SJSA1 (cell line): ENCODE results near the gene ZIC2. TPM values are rescaled to one million over a fixed set of nuclear protein-coding genes. Genes with fewer than 3 reads are reported as not detected.

ENCODE experiments used
- DNase-seq, 2 experiments: peaks; one replicate each; pipeline ENCODE4 v3.0.0-alpha.2; 2015 to 2020; ENCODE audit warnings: low spot score in 2 of 2, low read depth in 1 of 2
- H3K27ac ChIP-seq: fragments of 250-450 bp; sonication (Bioruptor Pico); 2 replicates; pipeline ENCODE4 v1.5.1; 2020; ENCODE audit warnings: mild to moderate bottlenecking, moderate library complexity
- H3K27me3 ChIP-seq: fragments of 250-450 bp; sonication (Bioruptor Pico); replicated peaks from 2 replicates; pipeline ENCODE4 v1.5.1; 2020; ENCODE audit warnings: mild to moderate bottlenecking, moderate library complexity
- H3K36me3 ChIP-seq: fragments of 250-450 bp; sonication (Bioruptor Pico); 2 replicates; pipeline ENCODE4 v1.5.1; 2020; ENCODE audit warnings: mild to moderate bottlenecking
- H3K4me1 ChIP-seq: fragments of 250-450 bp; sonication (Bioruptor Pico); replicated peaks from 2 replicates; pipeline ENCODE4 v1.6.1; 2021; ENCODE audit warnings: mild to moderate bottlenecking
- H3K4me3 ChIP-seq: fragments of 250-450 bp; sonication (Bioruptor Pico); 2 replicates; pipeline ENCODE4 v1.5.1; 2020; ENCODE audit warnings: mild to moderate bottlenecking
- H3K9me3 ChIP-seq: fragments of 250-450 bp; sonication (Bioruptor Pico); replicated peaks from 2 replicates; pipeline ENCODE4 v1.5.1; 2020; ENCODE audit warnings: mild to moderate bottlenecking
- total RNA-seq: library from RNA; depleted of rRNA; stranded (reverse); fragments of >200 nt; shearing (Covaris generic); gene quantifications from 2 replicates; pipeline ENCODE4 v1.2.3, GENCODE V29; 2014

ZIC2 gene
- total RNA-seq, 1 experiment from 2014 or later: 0.32 TPM

DNA sequence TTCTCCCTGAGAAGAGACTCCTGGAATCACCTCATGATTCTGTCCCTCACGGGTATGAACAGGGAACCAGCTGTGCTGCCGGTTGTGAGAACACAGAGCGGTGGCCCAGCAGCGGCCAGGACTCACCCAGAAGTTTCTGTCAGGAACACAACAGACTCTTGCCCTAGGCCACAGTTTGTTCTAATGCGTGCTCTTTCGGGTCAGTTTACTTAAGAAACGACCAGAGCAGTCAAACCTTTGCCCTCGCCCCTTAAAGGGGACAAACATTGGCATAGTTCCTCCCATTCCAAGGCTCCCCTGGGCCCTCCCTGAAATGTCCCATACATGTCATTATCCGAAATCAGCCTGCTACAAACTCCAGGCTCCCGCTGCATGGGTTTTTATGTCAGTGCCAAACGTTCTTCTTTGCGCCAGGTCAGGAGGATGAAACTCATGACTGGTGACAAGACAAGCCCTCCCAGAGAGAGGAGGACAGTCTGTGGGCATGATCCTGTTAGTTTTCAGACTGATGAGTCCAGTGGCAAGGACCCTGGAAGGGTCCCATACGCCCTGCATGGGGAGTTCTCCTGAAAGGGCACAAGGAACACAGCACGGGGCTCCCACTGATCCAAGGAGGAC, 28.3 kb upstream of the ZIC2 start:
- H3K36me3 ChIP-seq: no peaks in the 10 kb centered on the region
- no peak overlapping the region for H3K27ac ChIP-seq
- no peak for DNase-seq
- H3K4me3 ChIP-seq: no peak overlapping the region
- H3K27me3 ChIP-seq: peaks cover 100% of the 10 kb centered on the region
- 0 out of 2 replicates have a peak, but pooled peaks cover 9% of the 10 kb centered on the region for H3K4me1 ChIP-seq
- H3K9me3 ChIP-seq: 0 out of 2 replicates have a peak, but pooled peaks cover 12% of the 10 kb centered on the region

DNA sequence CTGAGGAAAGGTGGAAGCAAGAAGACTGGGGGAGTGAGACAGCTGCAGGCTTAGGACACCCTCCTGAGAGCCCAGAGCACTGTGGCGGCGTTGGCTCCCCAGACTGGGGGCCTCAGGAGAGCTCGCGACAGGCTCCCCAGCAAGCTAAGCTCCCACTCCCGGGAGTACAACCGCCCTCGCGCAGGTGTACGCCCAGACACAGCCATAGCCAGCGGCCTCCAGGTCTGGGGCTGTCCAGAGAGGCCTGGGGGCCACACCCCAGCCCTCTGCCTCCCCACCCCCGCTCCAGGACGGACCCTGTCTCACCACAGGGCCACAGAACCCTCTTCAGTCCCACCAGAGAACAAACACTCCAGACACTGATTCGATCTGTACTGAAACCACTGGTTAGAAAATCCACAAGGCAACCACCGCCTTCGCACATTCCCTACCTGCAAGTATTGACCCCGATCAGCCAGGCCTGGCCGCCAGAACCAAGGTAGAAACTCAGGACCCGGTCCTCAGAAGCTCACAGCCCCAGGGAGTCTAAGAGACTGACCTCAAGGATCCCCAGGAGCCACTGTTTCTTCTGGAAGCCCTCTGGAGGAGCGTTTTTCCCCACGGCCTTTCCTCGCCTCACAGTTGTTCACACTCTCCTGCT, 26.4 kb upstream of the ZIC2 start:
- Histone ChIP-seq H3K27ac (no peak overlapping the region), H3K4me3 (no peak overlapping the region), H3K36me3 (no peaks in the 10 kb centered on the region), H3K9me3 (peaks cover 9% of the 10 kb centered on the region; the same call in 1 of the 2 replicates), H3K27me3 (peaks cover 100% of the 10 kb centered on the region), H3K4me1 (peaks cover 15% of the 10 kb centered on the region)
- DNase-seq: no peak

DNA sequence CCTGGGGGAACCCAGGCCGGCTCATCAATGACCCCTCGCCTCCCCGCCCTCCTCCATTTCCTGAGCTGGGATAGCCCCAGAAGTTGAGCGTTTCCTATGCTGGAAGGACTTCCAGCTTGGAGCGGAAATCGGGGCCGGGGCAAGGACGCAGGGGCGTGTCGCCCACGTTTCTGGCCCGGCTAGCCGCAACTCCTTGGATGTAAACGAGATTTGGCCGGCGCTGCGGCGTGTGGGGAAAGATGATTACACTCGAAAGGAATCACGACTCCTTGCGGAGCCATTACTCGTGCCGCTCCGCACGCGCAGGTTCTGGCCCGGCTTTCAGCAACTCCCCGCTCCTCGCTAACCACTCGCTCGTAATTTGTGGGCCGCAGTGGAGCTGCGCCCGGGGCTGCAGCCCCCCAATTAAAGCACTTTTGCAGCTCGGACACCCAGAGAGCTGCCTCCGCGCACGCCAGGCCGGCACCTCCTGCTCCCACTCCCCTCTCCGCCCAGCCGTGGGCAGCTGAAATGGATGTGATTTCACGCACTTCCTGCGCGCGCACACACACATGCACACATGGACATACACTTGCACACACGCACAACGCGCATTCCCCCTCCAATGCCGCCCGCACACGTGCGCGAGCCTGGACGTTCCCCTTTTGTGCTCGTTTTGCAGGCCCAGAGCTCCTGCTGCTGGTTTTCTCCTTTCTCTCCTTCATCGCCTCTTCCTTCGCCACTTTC, 25.7 kb upstream of the ZIC2 start:
- no peak overlapping the region for H3K4me3 ChIP-seq
- H3K27me3 ChIP-seq: peaks cover 98% of the 10 kb centered on the region
- peaks cover 15% of the 10 kb centered on the region for H3K4me1 ChIP-seq
- H3K9me3 ChIP-seq: peaks cover 9% of the 10 kb centered on the region; the same call in 1 of the 2 replicates
- H3K27ac ChIP-seq: no peak overlapping the region
- no peaks in the 10 kb centered on the region for H3K36me3 ChIP-seq
- no peak for DNase-seq

DNA sequence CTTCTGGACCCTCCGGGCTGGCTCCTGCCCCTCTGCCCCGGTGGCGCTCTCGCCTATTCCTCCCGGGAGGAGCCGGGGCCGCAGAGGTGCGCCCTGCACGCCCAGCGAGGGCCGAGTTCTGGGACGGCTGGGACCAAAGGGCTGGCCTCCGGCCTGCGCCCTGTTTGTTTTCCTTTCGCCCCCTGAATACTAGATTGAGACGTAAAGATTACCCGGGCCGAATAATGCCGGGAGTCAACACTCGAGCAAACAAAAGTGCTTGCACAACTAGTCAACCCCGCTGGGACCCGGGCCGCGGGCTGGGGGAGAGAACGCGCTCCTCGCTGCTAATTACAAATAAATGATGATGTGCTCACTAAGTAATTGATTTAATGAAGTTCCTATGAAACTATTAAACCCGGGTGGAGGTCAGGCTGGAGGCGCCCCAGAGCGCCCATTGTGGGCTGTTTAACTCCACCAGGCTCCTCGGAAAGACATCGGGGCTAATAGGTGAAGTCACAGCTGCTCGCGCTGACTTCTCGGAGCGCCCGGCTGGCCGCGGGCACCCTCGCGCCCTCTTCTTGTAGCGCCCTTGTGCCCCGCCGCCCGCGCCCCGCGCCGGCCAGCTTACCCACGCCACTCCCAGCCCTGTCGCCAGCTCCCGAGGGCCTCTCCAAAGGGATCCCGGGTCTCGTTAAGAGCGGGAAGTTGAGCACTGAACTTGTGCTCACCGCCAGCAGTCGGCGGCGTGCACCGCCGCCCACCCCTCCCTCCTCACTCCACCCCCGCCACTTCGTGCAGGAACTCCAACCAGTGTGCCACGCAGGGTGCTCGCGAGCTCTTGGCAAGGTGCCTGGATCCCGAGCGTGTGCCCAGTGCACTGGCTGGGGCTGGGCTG, 24.9 kb upstream of the ZIC2 start:
- peaks cover 98% of the 10 kb centered on the region for H3K27me3 ChIP-seq
- peaks cover 15% of the 10 kb centered on the region for H3K4me1 ChIP-seq
- no peak for DNase-seq
- H3K4me3 ChIP-seq: no peak overlapping the region
- H3K9me3 ChIP-seq: peaks cover 9% of the 10 kb centered on the region; the same call in 1 of the 2 replicates
- no peaks in the 10 kb centered on the region for H3K36me3 ChIP-seq
- H3K27ac ChIP-seq: no peak overlapping the region

DNA sequence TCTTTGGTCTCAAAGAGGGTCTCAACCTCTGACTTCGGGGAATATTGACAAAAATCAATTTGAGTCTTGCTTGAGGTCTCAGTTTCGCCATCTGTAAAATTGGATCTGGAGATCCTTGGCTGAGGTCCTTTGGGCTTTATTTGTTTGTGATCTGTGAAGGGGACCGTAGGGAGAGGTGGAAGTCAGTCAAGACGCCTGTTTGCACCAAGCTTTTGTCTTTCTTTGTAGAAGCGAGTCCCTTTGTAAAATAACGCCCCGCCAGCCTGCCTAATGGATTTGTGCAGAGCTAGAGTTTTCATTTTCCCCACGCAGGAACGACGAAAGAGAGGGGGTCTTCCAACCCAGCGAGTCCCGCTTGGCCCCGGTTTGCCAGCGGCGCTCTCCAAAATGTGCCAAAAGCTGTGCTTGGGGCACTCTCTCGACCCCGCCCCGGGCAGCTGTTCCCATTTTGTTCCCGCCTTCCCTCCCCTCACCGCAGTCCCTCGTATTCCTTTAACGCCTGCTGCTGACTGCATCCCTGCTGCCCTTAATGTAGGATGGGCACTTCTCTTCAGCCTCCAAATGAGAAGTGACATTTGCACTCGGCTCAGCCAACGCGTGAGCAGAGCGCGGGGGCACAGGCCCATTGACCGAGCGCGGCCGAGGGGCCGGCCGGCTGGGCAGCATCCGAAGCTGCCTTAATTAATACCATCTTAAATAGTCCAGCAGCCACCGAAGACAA, 23.0 kb upstream of the ZIC2 start:
- Histone ChIP-seq H3K9me3 (peaks cover 9% of the 10 kb centered on the region; the same call in 1 of the 2 replicates), H3K36me3 (no peaks in the 10 kb centered on the region), H3K27me3 (peaks cover 98% of the 10 kb centered on the region), H3K4me3 (no peak overlapping the region), H3K27ac (no peak overlapping the region), H3K4me1 (peaks cover 15% of the 10 kb centered on the region)
- no peak for DNase-seq

DNA sequence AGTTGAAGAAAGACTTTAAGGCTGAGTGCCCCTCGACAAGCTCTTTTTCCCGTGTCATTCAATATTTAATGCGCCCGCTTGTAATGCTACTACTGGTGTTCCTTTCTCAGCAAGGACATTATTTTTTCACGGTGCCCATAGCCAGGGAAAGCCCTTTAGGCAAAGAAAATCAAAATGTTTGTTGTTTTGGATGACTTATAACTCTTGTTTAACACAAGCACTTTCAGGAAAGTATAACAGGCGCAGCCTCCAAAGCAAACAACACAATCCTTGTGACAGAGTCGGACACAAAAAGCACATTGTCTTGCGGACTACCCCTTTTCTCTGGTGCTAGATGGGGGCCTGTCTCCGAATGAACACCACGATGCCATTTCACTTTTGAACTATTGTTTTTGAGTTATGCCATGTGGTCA, 22.5 kb upstream of the ZIC2 start:
- Histone ChIP-seq H3K9me3 (peaks cover 9% of the 10 kb centered on the region; the same call in 1 of the 2 replicates), H3K36me3 (no peaks in the 10 kb centered on the region), H3K4me3 (no peak overlapping the region), H3K4me1 (peaks cover 15% of the 10 kb centered on the region), H3K27ac (no peak overlapping the region), H3K27me3 (peaks cover 98% of the 10 kb centered on the region)
- no peak for DNase-seq

DNA sequence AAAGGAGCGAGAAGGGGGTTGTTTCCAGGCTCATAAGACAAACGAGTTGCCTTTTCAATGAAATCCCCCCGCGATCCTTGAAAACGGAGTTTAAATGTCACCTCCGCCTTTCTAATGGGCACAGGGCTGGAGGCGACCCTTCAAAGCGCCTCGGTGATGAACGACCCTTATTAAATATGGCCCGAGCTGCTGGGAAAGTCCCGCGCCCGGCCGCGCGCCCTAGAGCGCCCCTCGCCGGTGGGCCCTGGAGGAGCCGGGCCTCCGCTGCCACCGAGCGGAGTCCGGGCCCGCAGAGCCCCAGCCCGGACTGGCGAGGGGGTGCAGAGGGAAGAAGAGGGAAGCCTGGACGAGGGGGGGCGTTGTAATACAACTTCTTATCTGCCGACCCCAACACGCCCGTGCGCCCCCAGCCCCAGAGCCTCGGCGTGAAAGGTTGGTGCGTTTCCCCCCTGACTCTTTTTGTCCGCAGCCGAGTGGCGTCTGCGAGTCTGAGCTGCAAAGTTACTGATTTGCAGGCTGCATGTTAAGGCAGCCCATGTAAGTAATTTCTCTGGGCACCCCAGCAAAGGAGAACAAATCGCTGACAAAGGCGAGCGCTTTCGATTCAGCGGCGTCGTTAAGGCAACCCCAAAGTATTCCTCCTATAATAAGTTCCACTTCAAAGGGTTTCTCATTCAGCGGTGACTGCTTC, 21.9 kb upstream of the ZIC2 start:
- Histone ChIP-seq H3K9me3 (peaks cover 9% of the 10 kb centered on the region; the same call in 1 of the 2 replicates), H3K4me1 (peaks cover 15% of the 10 kb centered on the region), H3K36me3 (no peaks in the 10 kb centered on the region), H3K27ac (no peak overlapping the region), H3K4me3 (no peak overlapping the region), H3K27me3 (peaks cover 98% of the 10 kb centered on the region)
- DNase-seq: no peak

DNA sequence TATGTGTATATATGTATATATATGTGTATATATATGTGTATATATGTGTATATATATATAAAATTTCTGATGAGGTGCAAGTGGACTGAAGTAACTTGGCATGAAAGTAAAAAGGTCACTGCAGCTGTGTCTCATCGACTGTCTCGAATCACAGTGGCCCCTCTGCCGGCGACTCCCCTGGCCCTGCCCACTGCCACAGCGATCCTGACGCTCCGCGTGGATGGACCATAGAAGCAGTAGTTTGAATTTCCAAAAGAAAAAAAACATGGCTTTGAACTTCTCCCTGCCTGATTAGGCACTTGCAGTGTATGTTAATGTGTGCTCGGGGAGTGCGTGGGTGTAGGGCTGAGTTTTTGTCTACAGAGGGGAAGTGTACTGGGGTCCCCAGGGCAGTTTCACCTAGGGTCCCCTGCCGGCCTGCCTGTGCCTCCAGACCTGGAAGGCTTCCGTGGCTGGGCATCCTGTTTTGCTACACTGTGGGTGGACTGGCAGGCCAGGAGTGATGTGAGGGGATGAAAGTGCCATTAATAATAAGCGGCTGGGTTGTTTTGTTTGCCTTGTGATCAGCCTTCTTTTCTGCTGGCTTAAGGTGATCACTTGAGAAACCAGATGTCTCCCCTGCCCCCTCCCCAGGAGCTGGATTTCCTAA, 20.8 kb upstream of the ZIC2 start:
- DNase-seq: no peak
- H3K4me3 ChIP-seq: no peak overlapping the region
- peaks cover 13% of the 10 kb centered on the region for H3K4me1 ChIP-seq
- H3K27ac ChIP-seq: no peak overlapping the region
- H3K27me3 ChIP-seq: peaks cover 96% of the 10 kb centered on the region
- no peaks in the 10 kb centered on the region for H3K36me3 ChIP-seq
- peaks cover 8% of the 10 kb centered on the region; the same call in 1 of the 2 replicates for H3K9me3 ChIP-seq

DNA sequence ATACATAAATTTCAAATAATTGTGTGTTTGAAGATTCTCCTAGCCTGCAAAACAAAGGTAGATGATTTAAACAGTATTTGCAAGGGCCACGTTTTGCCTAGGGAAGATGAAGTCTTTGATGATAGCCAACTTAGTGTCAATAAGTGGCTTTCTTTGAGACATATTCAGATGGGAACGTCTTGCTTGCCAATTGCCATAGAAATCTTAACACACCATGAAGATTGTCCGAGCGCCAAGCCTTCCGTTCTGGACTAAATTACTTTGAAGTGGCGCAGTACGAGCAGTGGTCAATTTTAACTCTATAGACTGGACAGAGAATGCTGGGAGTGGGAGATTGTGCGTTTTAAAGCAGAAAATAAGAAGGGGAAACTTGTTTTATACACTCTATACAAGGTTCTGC, 19.9 kb upstream of the ZIC2 start:
- Histone ChIP-seq H3K27ac (no peak overlapping the region), H3K4me3 (no peak overlapping the region), H3K4me1 (peaks cover 10% of the 10 kb centered on the region), H3K9me3 (peaks cover 2% of the 10 kb centered on the region; the same call in 1 of the 2 replicates), H3K27me3 (peaks cover 96% of the 10 kb centered on the region), H3K36me3 (no peaks in the 10 kb centered on the region)
- no peak for DNase-seq

DNA sequence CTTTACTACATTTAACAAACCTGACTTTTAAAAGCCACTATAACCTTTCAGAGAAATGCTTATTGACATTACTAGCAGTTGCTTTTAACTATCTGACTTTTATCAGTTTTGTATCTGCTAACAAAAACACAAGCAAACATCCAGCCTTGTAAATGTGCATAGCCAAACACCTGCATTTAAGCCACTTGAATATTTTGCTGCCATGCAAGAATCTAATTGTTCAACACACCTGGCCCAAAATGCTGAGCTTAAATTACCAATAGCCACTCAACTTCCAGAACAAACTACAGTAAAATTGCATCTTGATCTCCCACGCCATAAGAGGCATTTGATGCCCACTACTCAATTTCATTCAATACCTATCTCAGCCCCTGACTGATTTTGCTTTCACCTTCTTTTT, 19.3 kb upstream of the ZIC2 start:
- peaks cover 2% of the 10 kb centered on the region; the same call in 1 of the 2 replicates for H3K9me3 ChIP-seq
- no peak overlapping the region for H3K4me3 ChIP-seq
- H3K4me1 ChIP-seq: peaks cover 6% of the 10 kb centered on the region
- H3K36me3 ChIP-seq: no peaks in the 10 kb centered on the region
- DNase-seq: no peak
- peaks cover 96% of the 10 kb centered on the region for H3K27me3 ChIP-seq
- H3K27ac ChIP-seq: no peak overlapping the region

DNA sequence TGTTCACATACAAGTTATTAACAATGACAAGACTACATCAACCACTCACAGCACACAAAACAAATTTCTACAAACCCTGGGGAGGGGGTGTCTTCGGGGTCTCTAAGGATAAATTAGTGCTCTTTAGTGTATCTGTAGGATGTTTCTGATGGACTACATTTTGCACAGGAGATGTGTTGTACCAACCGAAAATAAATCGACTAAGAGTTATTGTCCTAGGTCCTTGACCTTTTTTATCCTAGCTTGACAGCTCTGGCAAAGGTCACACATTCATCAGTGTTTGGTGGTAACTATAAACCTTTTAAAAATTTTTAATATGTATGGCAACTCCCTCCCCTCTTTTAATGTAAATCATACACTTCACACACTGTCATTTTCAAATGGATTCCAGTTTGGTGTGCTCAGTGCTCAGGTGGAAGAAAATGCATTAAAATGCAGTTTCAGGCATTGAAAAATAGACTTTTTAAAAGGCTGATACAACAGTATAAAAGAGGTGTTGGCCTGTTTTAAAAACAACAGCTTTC, 17.7 kb upstream of the ZIC2 start:
- Histone ChIP-seq H3K9me3 (peaks cover 15% of the 10 kb centered on the region), H3K27me3 (peaks cover 96% of the 10 kb centered on the region), H3K4me1 (peaks cover 6% of the 10 kb centered on the region), H3K4me3 (no peak overlapping the region), H3K36me3 (no peaks in the 10 kb centered on the region), H3K27ac (no peak overlapping the region)
- no peak for DNase-seq
